ENCODE data around the gene CLEC18B. TPM values are rescaled to one million over a fixed set of nuclear protein-coding genes. Genes with fewer than 3 reads are reported as not detected.
A peak's percentile ranks its signal among the peaks of the same experiment; 100 is the strongest.
"Not testable (repeated sequence)": the region's sequence is repeated elsewhere in the genome, so short reads cannot be mapped to it uniquely, and the experiment has no call there.

Gene CLEC18B
- total and polyA plus RNA-seq, 3 experiments from 2014 or later: 0.29 TPM; not detected in 2

- DNase-seq; H3K27ac Mint-ChIP-seq; H3K4me3 Mint-ChIP-seq; H3K9me3 Mint-ChIP-seq; H3K27me3 Mint-ChIP-seq; H3K4me1 ChIP-seq (ENCODE audit: insufficient read depth, low read length); H3K36me3 ChIP-seq (ENCODE audit: insufficient read depth, low read length); H3K36me3 Mint-ChIP-seq; H3K4me1 Mint-ChIP-seq; H3K27ac ChIP-seq (ENCODE audit: low read depth, low read length); H3K4me3 ChIP-seq (ENCODE audit: low read length); H3K9me3 ChIP-seq (ENCODE audit: low read length); CTCF ChIA-PET; POLR2A ChIA-PET; H3K27me3 ChIP-seq (ENCODE audit: insufficient read depth, low read length, poor library complexity, severe bottlenecking): not testable (repeated sequence)
Observed at GRCh38 chr16:74407362-74407705, 13.9 kb downstream of the CLEC18B start.

- CTCF ChIA-PET; H3K27me3 ChIP-seq (ENCODE audit: insufficient read depth, low read length, poor library complexity, severe bottlenecking); H3K4me3 ChIP-seq (ENCODE audit: low read length); POLR2A ChIA-PET; H3K4me1 Mint-ChIP-seq; H3K4me1 ChIP-seq (ENCODE audit: insufficient read depth, low read length); H3K27me3 Mint-ChIP-seq; H3K9me3 ChIP-seq (ENCODE audit: low read length); H3K4me3 Mint-ChIP-seq; H3K36me3 Mint-ChIP-seq; H3K36me3 ChIP-seq (ENCODE audit: insufficient read depth, low read length); H3K27ac Mint-ChIP-seq; H3K27ac ChIP-seq (ENCODE audit: low read depth, low read length); H3K9me3 Mint-ChIP-seq; DNase-seq: not testable (repeated sequence)
Observed at GRCh38 chr16:74406600-74407361, 14.5 kb downstream of the CLEC18B start.

- H3K27ac ChIP-seq (ENCODE audit: low read depth, low read length); H3K4me1 ChIP-seq (ENCODE audit: insufficient read depth, low read length); H3K27ac Mint-ChIP-seq; H3K9me3 Mint-ChIP-seq; H3K36me3 Mint-ChIP-seq; CTCF ChIA-PET; H3K4me1 Mint-ChIP-seq; H3K4me3 Mint-ChIP-seq; H3K4me3 ChIP-seq (ENCODE audit: low read length); POLR2A ChIA-PET; H3K27me3 ChIP-seq (ENCODE audit: insufficient read depth, low read length, poor library complexity, severe bottlenecking); H3K36me3 ChIP-seq (ENCODE audit: insufficient read depth, low read length); H3K9me3 ChIP-seq (ENCODE audit: low read length); DNase-seq; H3K27me3 Mint-ChIP-seq: not testable (repeated sequence)
Observed at GRCh38 chr16:74404148-74404933, 16.9 kb downstream of the CLEC18B start.

- H3K36me3 ChIP-seq (ENCODE audit: insufficient read depth, low read length); H3K9me3 ChIP-seq (ENCODE audit: low read length); POLR2A ChIA-PET; H3K4me1 Mint-ChIP-seq; H3K27me3 Mint-ChIP-seq; DNase-seq; H3K9me3 Mint-ChIP-seq; H3K36me3 Mint-ChIP-seq; H3K4me3 Mint-ChIP-seq; CTCF ChIA-PET; H3K27ac ChIP-seq (ENCODE audit: low read depth, low read length); H3K27me3 ChIP-seq (ENCODE audit: insufficient read depth, low read length, poor library complexity, severe bottlenecking); H3K4me3 ChIP-seq (ENCODE audit: low read length); H3K4me1 ChIP-seq (ENCODE audit: insufficient read depth, low read length): not testable (repeated sequence)
- peak overlapping the region in 1 of 8 donors; percentile 19 for H3K27ac Mint-ChIP-seq
Observed at GRCh38 chr16:74400238-74400637, 21.0 kb downstream of the CLEC18B start.

- H3K4me3 Mint-ChIP-seq; H3K36me3 Mint-ChIP-seq; DNase-seq; H3K9me3 ChIP-seq (ENCODE audit: low read length); H3K4me3 ChIP-seq (ENCODE audit: low read length); CTCF ChIA-PET; H3K27me3 Mint-ChIP-seq; H3K27me3 ChIP-seq (ENCODE audit: insufficient read depth, low read length, poor library complexity, severe bottlenecking); H3K9me3 Mint-ChIP-seq; H3K4me1 Mint-ChIP-seq; H3K4me1 ChIP-seq (ENCODE audit: insufficient read depth, low read length); H3K36me3 ChIP-seq (ENCODE audit: insufficient read depth, low read length); H3K27ac ChIP-seq (ENCODE audit: low read depth, low read length); H3K27ac Mint-ChIP-seq; POLR2A ChIA-PET: not testable (repeated sequence)
Observed at GRCh38 chr16:74398212-74398895, 22.9 kb downstream of the CLEC18B start.

GRCh38 chr16:74396521-74397017 is 24.7 kb downstream of the CLEC18B start:
- H3K4me1 ChIP-seq (ENCODE audit: insufficient read depth, low read length); H3K36me3 ChIP-seq (ENCODE audit: insufficient read depth, low read length); H3K4me3 Mint-ChIP-seq; H3K27me3 Mint-ChIP-seq; POLR2A ChIA-PET; H3K27ac ChIP-seq (ENCODE audit: low read depth, low read length); H3K9me3 Mint-ChIP-seq; H3K4me3 ChIP-seq (ENCODE audit: low read length); H3K27me3 ChIP-seq (ENCODE audit: insufficient read depth, low read length, poor library complexity, severe bottlenecking); H3K4me1 Mint-ChIP-seq; H3K27ac Mint-ChIP-seq; H3K9me3 ChIP-seq (ENCODE audit: low read length); CTCF ChIA-PET; DNase-seq; H3K36me3 Mint-ChIP-seq: not testable (repeated sequence)

GRCh38 chr16:74394604-74395003 is 26.7 kb downstream of the CLEC18B start:
- H3K27ac ChIP-seq (ENCODE audit: low read depth, low read length); H3K4me3 ChIP-seq (ENCODE audit: low read length); H3K9me3 Mint-ChIP-seq; H3K27me3 Mint-ChIP-seq; H3K4me3 Mint-ChIP-seq; H3K36me3 ChIP-seq (ENCODE audit: insufficient read depth, low read length); CTCF ChIA-PET; DNase-seq; H3K4me1 Mint-ChIP-seq; H3K27me3 ChIP-seq (ENCODE audit: insufficient read depth, low read length, poor library complexity, severe bottlenecking); H3K4me1 ChIP-seq (ENCODE audit: insufficient read depth, low read length); H3K27ac Mint-ChIP-seq; H3K9me3 ChIP-seq (ENCODE audit: low read length); H3K36me3 Mint-ChIP-seq; POLR2A ChIA-PET: not testable (repeated sequence)

- H3K27ac ChIP-seq (ENCODE audit: low read depth, low read length); H3K4me3 ChIP-seq (ENCODE audit: low read length); POLR2A ChIA-PET; CTCF ChIA-PET; H3K4me1 Mint-ChIP-seq; DNase-seq; H3K36me3 ChIP-seq (ENCODE audit: insufficient read depth, low read length); H3K4me1 ChIP-seq (ENCODE audit: insufficient read depth, low read length); H3K9me3 Mint-ChIP-seq; H3K36me3 Mint-ChIP-seq; H3K27ac Mint-ChIP-seq; H3K27me3 ChIP-seq (ENCODE audit: insufficient read depth, low read length, poor library complexity, severe bottlenecking); H3K27me3 Mint-ChIP-seq; H3K4me3 Mint-ChIP-seq; H3K9me3 ChIP-seq (ENCODE audit: low read length): not testable (repeated sequence)
Observed at GRCh38 chr16:74394131-74394530, 27.1 kb downstream of the CLEC18B start.
